A549 treated with DMSO at 1 μM for 4 hours (cell line): ENCODE results near the gene MBOAT2. TPM values are rescaled to one million over a fixed set of nuclear protein-coding genes. Genes with fewer than 3 reads are reported as not detected.

Experiments used
- total RNA-seq: library from RNA; stranded (reverse); fragments of 200-300 nt; extraction: Qiagen RNA extraction; gene quantifications from 5 replicates; pipeline ENCODE4 v1.2.3, GENCODE V29; 2022; ENCODE audit warnings: low read depth

Gene MBOAT2, protein sequence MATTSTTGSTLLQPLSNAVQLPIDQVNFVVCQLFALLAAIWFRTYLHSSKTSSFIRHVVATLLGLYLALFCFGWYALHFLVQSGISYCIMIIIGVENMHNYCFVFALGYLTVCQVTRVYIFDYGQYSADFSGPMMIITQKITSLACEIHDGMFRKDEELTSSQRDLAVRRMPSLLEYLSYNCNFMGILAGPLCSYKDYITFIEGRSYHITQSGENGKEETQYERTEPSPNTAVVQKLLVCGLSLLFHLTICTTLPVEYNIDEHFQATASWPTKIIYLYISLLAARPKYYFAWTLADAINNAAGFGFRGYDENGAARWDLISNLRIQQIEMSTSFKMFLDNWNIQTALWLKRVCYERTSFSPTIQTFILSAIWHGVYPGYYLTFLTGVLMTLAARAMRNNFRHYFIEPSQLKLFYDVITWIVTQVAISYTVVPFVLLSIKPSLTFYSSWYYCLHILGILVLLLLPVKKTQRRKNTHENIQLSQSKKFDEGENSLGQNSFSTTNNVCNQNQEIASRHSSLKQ
- 26.8 to 41.8 TPM (median 35.7 TPM) in 5 replicates for total RNA-seq

DNA sequence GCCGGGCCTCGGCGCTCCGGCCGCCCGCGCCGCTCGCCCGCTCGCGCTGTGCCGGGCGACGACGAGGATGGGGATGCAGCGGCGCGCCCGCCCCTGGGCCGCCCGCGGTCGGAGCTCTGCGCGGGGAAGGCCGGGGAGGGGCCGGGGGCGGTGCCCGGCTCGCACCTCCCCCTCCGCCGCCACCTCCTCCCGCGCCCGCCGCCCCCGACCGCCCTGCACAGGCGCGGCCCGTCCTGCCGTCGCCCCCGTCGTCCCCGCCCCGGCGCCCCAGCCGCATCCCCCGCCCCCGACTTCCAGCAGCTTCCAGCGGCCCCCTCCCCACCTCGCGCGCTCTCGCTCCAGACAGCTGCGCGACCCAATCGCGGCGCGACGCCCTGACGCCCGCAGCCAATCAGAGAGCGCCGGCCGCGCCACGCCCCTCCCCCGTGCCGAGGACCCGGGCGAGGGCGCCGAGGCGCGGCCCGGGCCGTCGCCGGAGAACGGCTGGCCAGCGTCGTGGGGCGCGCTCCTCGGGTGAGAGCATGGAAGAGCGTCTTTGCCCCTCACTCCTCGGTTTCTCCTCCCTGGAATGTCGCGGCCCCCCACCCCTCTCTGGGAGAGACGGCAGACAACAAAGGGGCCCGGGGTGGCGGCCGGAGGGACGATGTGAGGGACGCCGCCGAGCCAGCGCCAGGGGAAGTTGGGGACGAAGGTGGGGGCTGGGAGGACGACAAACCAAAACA, at the start of gene MBOAT2:
Gene MBOAT2 (minus strand): TSS at position 69 of the 722 bp plus-strand sequence. CDS start 70 bp downstream, outside the sequence.

GRCh38 chr2:8836971-8837794, 166.3 kb downstream of the MBOAT2 start, which contains the start of gene KIDINS220:
KIDINS220 (minus strand) TSS chr2:8837613; CDS start chr2:8827093, 10,520 bp downstream.

Other genes starting within 250 kb of the MBOAT2 start
- gene KIDINS220, start 166.1 kb downstream of the MBOAT2 start, total RNA-seq, result 17.3 to 23.8 TPM (median 22.0 TPM) in 5 replicates
- gene ASAP2, start 203.1 kb upstream of the MBOAT2 start, total RNA-seq, result 30.9 to 47.4 TPM (median 39.9 TPM) in 5 replicates